HEK293 (cell line): ENCODE measurements around the gene CCNT1.

Experiments
- EGR2 ChIP-seq: fragments of 450-650 bp; formaldehyde crosslinking; IDR thresholded peaks from 2 replicates; pipeline ENCODE4 v1.5.1; 2016; ENCODE audit warnings: low read depth, missing biosample characterization, missing genetic modification characterization
- KLF7 ChIP-seq: fragments of 450-650 bp; formaldehyde crosslinking; IDR thresholded peaks from 2 replicates; pipeline ENCODE4 v1.5.1; 2016; ENCODE audit warnings: missing biosample characterization, missing genetic modification characterization, borderline replicate concordance
- ZBTB17 ChIP-seq: fragments of 450-650 bp; formaldehyde crosslinking; IDR thresholded peaks from 2 replicates; pipeline ENCODE4 v1.5.1; 2016; ENCODE audit warnings: missing biosample characterization, missing genetic modification characterization
- ZBTB20 ChIP-seq: fragments of 450-650 bp; formaldehyde crosslinking; IDR thresholded peaks from 2 replicates; pipeline ENCODE4 v1.5.1; 2016; ENCODE audit warnings: missing biosample characterization, missing genetic modification characterization
- ZIC2 ChIP-seq: fragments of 450-650 bp; formaldehyde crosslinking; IDR thresholded peaks from 2 replicates; pipeline ENCODE4 v1.5.1; 2016; ENCODE audit warnings: missing biosample characterization, missing genetic modification characterization
- ZNF19 ChIP-seq: fragments of 450-650 bp; formaldehyde crosslinking; IDR thresholded peaks from 2 replicates; pipeline ENCODE4; 2016; ENCODE audit warnings: missing biosample characterization, missing genetic modification characterization, low read depth
- ZNF239 ChIP-seq: fragments of 450-650 bp; formaldehyde crosslinking; IDR thresholded peaks from 2 replicates; pipeline ENCODE4 v1.5.1; 2016; ENCODE audit warnings: missing biosample characterization, missing genetic modification characterization
- ZNF292 ChIP-seq: fragments of 450-650 bp; formaldehyde crosslinking; IDR thresholded peaks from 2 replicates; pipeline ENCODE4 v1.5.1; 2016; ENCODE audit warnings: low read depth, missing biosample characterization, missing genetic modification characterization, borderline replicate concordance
- ZNF354C ChIP-seq: fragments of 450-650 bp; formaldehyde crosslinking; IDR thresholded peaks from 2 replicates; pipeline ENCODE4 v1.5.1; 2016; ENCODE audit warnings: missing biosample characterization, missing genetic modification characterization, low read depth, borderline replicate concordance
- ZNF37A ChIP-seq: fragments of 450-650 bp; IDR thresholded peaks from 2 replicates; pipeline ENCODE4 v1.5.1; 2018; ENCODE audit warnings: missing biosample characterization, missing genetic modification characterization
- ZNF473 ChIP-seq: fragments of 450-650 bp; formaldehyde crosslinking; IDR thresholded peaks from 2 replicates; pipeline ENCODE4 v1.5.1; 2017; ENCODE audit warnings: missing biosample characterization, missing genetic modification characterization
- ZNF48 ChIP-seq: fragments of 450-650 bp; formaldehyde crosslinking; IDR thresholded peaks from 2 replicates; pipeline ENCODE4 v1.5.1; 2016; ENCODE audit warnings: missing biosample characterization, missing genetic modification characterization
- ZNF501 ChIP-seq: fragments of 450-650 bp; formaldehyde crosslinking; IDR thresholded peaks from 2 replicates; pipeline ENCODE4 v1.5.1; 2016; ENCODE audit warnings: missing biosample characterization, missing genetic modification characterization
- ZNF600 ChIP-seq: fragments of 450-650 bp; formaldehyde crosslinking; IDR thresholded peaks from 2 replicates; pipeline ENCODE4 v1.5.1; 2016; ENCODE audit warnings: missing biosample characterization, missing genetic modification characterization
- ZNF623 ChIP-seq: fragments of 450-650 bp; formaldehyde crosslinking; IDR thresholded peaks from 2 replicates; pipeline ENCODE4 v1.5.1; 2016; ENCODE audit warnings: missing biosample characterization, missing genetic modification characterization
- ZNF701 ChIP-seq: fragments of 450-650 bp; formaldehyde crosslinking; IDR thresholded peaks from 2 replicates; pipeline ENCODE4 v1.5.1; 2016; ENCODE audit warnings: missing biosample characterization, missing genetic modification characterization
- ZNF830 ChIP-seq: fragments of 450-650 bp; IDR thresholded peaks from 2 replicates; pipeline ENCODE4 v1.5.0; 2018; ENCODE audit warnings: missing biosample characterization, missing genetic modification characterization, low read depth, mild to moderate bottlenecking, moderate library complexity
- ZNF837 ChIP-seq: fragments of 450-650 bp; formaldehyde crosslinking; IDR thresholded peaks from 2 replicates; pipeline ENCODE4 v1.5.1; 2016; ENCODE audit warnings: missing biosample characterization, missing genetic modification characterization
- TF ChIP-seq, protein P1 (sequence below): fragments of 450-650 bp; formaldehyde crosslinking; IDR thresholded peaks from 2 replicates; pipeline ENCODE4 v1.5.1; 2016; ENCODE audit warnings: missing biosample characterization, missing genetic modification characterization
- TF ChIP-seq, protein P2 (sequence below): fragments of 450-650 bp; formaldehyde crosslinking; IDR thresholded peaks from 2 replicates; pipeline ENCODE4 v1.5.1; 2017; ENCODE audit warnings: missing biosample characterization, mild to moderate bottlenecking, missing genetic modification characterization, moderate library complexity
- TF ChIP-seq, protein P3 (sequence below): fragments of 450-650 bp; formaldehyde crosslinking; IDR thresholded peaks from 2 replicates; pipeline ENCODE4 v1.5.1; 2017; ENCODE audit warnings: missing biosample characterization, missing genetic modification characterization
- TF ChIP-seq, protein P4 (sequence below): fragments of 450-650 bp; formaldehyde crosslinking; IDR thresholded peaks from 2 replicates; pipeline ENCODE4 v1.5.1; 2016; ENCODE audit warnings: missing biosample characterization, missing genetic modification characterization
- TF ChIP-seq, protein P5 (sequence below): fragments of 450-650 bp; formaldehyde crosslinking; IDR thresholded peaks from 2 replicates; pipeline ENCODE4; 2016; ENCODE audit warnings: missing biosample characterization, missing genetic modification characterization
- TF ChIP-seq, protein P6 (sequence below): fragments of 450-650 bp; formaldehyde crosslinking; IDR thresholded peaks from 2 replicates; pipeline ENCODE4 v1.5.1; 2016; ENCODE audit warnings: missing biosample characterization, missing genetic modification characterization

Gene CCNT1

DNA sequence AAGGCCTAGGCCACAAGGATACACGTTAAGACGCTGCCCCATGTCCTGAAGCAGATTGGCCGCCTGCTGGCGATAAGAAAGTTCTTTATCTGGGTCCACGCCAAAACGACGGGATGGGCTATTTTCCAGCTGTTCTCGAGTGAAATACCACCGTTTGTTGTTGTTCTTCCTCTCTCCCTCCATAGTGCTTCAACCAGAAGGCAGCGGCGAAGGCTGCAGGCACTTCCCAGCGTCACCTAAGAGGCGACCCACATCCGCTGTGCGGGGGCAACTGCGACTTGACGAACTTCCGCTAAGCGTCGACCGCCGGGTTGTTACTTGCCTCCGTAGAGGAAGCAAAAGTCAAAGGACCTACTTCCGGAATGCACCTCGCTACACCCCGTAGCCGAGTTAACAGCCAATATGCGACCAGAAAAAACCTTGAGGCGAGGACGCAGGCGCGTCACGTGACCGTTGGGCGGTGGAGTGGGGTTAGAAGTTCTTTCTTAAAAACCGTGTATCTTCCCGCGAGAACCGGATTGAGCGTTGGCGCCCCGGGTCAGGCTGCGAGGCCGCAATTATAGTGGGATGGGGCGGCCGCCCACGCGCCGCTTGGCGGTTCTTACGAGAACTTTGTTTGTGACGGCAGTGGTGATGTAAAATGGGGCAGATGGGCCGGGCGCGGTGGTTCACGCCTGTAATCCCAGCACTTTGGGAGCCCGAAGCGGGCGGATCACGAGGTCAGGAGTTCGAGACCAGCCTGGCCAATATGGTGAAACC is at the start of gene CCNT1 (continued):
- TF ChIP-seq ZNF19 (no peak), ZNF473 (tag by site-specific recombination) (no peak), ZNF701 (tag by site-specific recombination) (no peak), ZNF837 (tag by site-specific recombination) (no peak), ZNF37A (tag by site-specific recombination) (peak; percentile 70; the same call in 1 of the 2 replicates), ZNF354C (no peak), ZNF623 (tag by site-specific recombination) (no peak), ZIC2 (peak; percentile 25; the same call in 1 of the 2 replicates), ZBTB20 (tag by site-specific recombination) (peak; percentile 23), ZNF239 (0 out of 2 replicates have a peak, but pooled peaks have one; percentile 34), ZNF830 (no peak), ZBTB17 (tag by site-specific recombination) (peak; percentile 85), ZNF501 (tag by site-specific recombination) (peak; percentile 88), ZNF48 (no peak), ZNF292 (tag by site-specific recombination) (no peak), ZNF600 (tag by site-specific recombination) (0 out of 2 replicates have a peak, but pooled peaks have one; percentile 38), EGR2 (tag by site-specific recombination) (peak; percentile 97), KLF7 (tag by site-specific recombination) (peak; percentile 95)
- TF ChIP-seq, protein P1, sequence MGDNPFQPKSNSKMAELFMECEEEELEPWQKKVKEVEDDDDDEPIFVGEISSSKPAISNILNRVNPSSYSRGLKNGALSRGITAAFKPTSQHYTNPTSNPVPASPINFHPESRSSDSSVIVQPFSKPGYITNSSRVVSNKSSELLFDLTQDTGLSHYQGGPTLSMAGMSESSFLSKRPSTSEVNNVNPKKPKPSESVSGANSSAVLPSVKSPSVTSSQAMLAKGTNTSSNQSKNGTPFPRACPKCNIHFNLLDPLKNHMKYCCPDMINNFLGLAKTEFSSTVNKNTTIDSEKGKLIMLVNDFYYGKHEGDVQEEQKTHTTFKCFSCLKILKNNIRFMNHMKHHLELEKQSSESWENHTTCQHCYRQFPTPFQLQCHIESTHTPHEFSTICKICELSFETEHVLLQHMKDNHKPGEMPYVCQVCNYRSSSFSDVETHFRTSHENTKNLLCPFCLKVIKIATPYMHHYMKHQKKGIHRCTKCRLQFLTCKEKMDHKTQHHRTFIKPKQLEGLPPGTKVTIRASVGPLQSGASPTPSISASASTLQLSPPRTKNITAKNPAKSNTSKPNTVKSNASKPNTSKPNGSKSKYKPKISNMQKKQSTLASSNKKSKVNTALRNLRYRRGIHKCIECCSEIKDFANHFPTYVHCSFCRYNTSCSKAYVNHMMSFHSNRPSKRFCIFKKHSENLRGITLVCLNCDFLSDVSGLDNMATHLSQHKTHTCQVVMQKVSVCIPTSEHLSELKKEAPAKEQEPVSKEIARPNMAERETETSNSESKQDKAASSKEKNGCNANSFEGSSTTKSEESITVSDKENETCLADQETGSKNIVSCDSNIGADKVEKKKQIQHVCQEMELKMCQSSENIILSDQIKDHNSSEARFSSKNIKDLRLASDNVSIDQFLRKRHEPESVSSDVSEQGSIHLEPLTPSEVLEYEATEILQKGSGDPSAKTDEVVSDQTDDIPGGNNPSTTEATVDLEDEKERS, result no peak
- TF ChIP-seq, protein P2, sequence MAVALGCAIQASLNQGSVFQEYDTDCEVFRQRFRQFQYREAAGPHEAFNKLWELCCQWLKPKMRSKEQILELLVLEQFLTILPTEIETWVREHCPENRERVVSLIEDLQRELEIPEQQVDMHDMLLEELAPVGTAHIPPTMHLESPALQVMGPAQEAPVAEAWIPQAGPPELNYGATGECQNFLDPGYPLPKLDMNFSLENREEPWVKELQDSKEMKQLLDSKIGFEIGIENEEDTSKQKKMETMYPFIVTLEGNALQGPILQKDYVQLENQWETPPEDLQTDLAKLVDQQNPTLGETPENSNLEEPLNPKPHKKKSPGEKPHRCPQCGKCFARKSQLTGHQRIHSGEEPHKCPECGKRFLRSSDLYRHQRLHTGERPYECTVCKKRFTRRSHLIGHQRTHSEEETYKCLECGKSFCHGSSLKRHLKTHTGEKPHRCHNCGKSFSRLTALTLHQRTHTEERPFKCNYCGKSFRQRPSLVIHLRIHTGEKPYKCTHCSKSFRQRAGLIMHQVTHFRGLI (tag by site-specific recombination), result peak; percentile 37; the same call in 1 of the 2 replicates
- TF ChIP-seq, protein P3, sequence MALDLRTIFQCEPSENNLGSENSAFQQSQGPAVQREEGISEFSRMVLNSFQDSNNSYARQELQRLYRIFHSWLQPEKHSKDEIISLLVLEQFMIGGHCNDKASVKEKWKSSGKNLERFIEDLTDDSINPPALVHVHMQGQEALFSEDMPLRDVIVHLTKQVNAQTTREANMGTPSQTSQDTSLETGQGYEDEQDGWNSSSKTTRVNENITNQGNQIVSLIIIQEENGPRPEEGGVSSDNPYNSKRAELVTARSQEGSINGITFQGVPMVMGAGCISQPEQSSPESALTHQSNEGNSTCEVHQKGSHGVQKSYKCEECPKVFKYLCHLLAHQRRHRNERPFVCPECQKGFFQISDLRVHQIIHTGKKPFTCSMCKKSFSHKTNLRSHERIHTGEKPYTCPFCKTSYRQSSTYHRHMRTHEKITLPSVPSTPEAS (tag by site-specific recombination), result peak; percentile 20; the same call in 1 of the 2 replicates
- TF ChIP-seq, protein P4, sequence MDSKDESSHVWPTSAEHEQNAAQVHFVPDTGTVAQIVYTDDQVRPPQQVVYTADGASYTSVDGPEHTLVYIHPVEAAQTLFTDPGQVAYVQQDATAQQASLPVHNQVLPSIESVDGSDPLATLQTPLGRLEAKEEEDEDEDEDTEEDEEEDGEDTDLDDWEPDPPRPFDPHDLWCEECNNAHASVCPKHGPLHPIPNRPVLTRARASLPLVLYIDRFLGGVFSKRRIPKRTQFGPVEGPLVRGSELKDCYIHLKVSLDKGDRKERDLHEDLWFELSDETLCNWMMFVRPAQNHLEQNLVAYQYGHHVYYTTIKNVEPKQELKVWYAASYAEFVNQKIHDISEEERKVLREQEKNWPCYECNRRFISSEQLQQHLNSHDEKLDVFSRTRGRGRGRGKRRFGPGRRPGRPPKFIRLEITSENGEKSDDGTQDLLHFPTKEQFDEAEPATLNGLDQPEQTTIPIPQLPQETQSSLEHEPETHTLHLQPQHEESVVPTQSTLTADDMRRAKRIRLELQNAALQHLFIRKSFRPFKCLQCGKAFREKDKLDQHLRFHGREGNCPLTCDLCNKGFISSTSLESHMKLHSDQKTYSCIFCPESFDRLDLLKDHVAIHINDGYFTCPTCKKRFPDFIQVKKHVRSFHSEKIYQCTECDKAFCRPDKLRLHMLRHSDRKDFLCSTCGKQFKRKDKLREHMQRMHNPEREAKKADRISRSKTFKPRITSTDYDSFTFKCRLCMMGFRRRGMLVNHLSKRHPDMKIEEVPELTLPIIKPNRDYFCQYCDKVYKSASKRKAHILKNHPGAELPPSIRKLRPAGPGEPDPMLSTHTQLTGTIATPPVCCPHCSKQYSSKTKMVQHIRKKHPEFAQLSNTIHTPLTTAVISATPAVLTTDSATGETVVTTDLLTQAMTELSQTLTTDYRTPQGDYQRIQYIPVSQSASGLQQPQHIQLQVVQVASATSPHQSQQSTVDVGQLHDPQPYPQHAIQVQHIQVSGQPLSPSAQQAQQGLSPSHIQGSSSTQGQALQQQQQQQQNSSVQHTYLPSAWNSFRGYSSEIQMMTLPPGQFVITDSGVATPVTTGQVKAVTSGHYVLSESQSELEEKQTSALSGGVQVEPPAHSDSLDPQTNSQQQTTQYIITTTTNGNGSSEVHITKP (tag by site-specific recombination), result peak; percentile 67
- TF ChIP-seq, protein P5, sequence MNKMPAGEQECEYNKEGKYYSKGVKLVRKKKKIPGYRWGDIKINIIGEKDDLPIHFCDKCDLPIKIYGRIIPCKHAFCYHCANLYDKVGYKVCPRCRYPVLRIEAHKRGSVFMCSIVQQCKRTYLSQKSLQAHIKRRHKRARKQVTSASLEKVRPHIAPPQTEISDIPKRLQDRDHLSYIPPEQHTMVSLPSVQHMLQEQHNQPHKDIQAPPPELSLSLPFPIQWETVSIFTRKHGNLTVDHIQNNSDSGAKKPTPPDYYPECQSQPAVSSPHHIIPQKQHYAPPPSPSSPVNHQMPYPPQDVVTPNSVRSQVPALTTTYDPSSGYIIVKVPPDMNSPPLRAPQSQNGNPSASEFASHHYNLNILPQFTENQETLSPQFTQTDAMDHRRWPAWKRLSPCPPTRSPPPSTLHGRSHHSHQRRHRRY (tag by site-specific recombination), result peak; percentile 74; the same call in 1 of the 2 replicates
- TF ChIP-seq, protein P6, sequence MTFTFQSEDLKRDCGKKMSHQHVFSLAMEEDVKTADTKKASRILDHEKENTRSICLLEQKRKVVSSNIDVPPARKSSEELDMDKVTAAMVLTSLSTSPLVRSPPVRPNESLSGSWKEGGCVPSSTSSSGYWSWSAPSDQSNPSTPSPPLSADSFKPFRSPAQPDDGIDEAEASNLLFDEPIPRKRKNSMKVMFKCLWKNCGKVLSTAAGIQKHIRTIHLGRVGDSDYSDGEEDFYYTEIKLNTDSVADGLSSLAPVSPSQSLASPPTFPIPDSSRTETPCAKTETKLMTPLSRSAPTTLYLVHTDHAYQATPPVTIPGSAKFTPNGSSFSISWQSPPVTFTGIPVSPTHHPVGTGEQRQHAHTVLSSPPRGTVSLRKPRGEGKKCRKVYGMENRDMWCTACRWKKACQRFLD (tag by site-specific recombination), result no peak
